Mucosa of rectum (tissue), 2 donors: ENCODE measurements around the gene ZNF599.

Experiments
- H3K27ac ChIP-seq, 2 donors: one replicate each; pipeline ENCODE4 v1.7.0; 2013; ENCODE audit warnings: inconsistent platforms in 2 of 2, low read depth in 2 of 2, low read length in 2 of 2
- H3K27me3 ChIP-seq, 2 donors: one replicate each; pipeline ENCODE4 v1.7.0; 2013; ENCODE audit warnings: low read length in 2 of 2; ENCODE audit not compliant: control insufficient read depth in 2 of 2, insufficient read depth in 2 of 2
- H3K36me3 ChIP-seq, 2 donors: one replicate each; pipeline ENCODE4 v1.7.0; 2013; ENCODE audit warnings: low read length in 2 of 2; ENCODE audit not compliant: control insufficient read depth in 2 of 2, insufficient read depth in 2 of 2
- H3K4me1 ChIP-seq, 2 donors: one replicate each; pipeline ENCODE4 v1.7.0; 2013; ENCODE audit warnings: low read length in 2 of 2, mild to moderate bottlenecking in 1 of 2; ENCODE audit not compliant: control insufficient read depth in 2 of 2, insufficient read depth in 2 of 2
- H3K4me3 ChIP-seq, 2 donors: one replicate each; pipeline ENCODE4 v1.7.0; 2013; ENCODE audit warnings: low read length in 2 of 2
- H3K9ac ChIP-seq, 2 donors: one replicate each; pipeline ENCODE4 v1.7.0; 2013; ENCODE audit warnings: low read length in 2 of 2, low read depth in 1 of 2, mild to moderate bottlenecking in 1 of 2
- H3K9me3 ChIP-seq, 2 donors: one replicate each; pipeline ENCODE4 v1.7.0; 2013; ENCODE audit warnings: low read length in 2 of 2; ENCODE audit not compliant: control insufficient read depth in 2 of 2
- donor health status: healthy.
- donor health status: Normal muscosa, but diverticular disease.

The ZNF599 gene

GRCh38 chr19:34757441-34757840 is 15.6 kb downstream of the ZNF599 start:
- H3K27me3 ChIP-seq = no peaks in the 10 kb centered on the region
- H3K36me3 ChIP-seq = peaks cover 4 to 11% of the 10 kb centered on the region in 2 donors
- no peaks in the 10 kb centered on the region for H3K4me1 ChIP-seq
- no peak overlapping the region for H3K27ac ChIP-seq
- H3K4me3 ChIP-seq = no peak overlapping the region
- peaks cover 48 to 53% of the 10 kb centered on the region in 2 donors for H3K9me3 ChIP-seq
- H3K9ac ChIP-seq = no peak overlapping the region

GRCh38 chr19:34744896-34745690 is 27.9 kb downstream of the ZNF599 start:
- Histone ChIP-seq H3K9me3 (peaks cover 27 to 31% of the 10 kb centered on the region in 2 donors), H3K4me3 (no peak overlapping the region), H3K36me3 (peaks cover 6 to 7% of the 10 kb centered on the region in 2 donors)

GRCh38 chr19:34734537-34735103 is 38.4 kb downstream of the ZNF599 start:
- peak overlapping the region; percentile 94 to 96 for H3K9ac ChIP-seq
- H3K4me3 ChIP-seq = peak overlapping the region; percentile 90 to 98
- no peaks in the 10 kb centered on the region for H3K27me3 ChIP-seq
- peak overlapping the region; percentile 98 to 99 for H3K27ac ChIP-seq
- H3K36me3 ChIP-seq = peaks cover 8 to 35% of the 10 kb centered on the region in 2 donors
- peaks cover 15 to 16% of the 10 kb centered on the region in 2 donors for H3K9me3 ChIP-seq
- H3K4me1 ChIP-seq = peaks cover 15 to 16% of the 10 kb centered on the region in 2 donors

More at GRCh38 chr19:34744896-34745690, 27.9 kb downstream of the ZNF599 start:
- H3K9ac ChIP-seq = no peak overlapping the region
- no peak overlapping the region for H3K27ac ChIP-seq
- no peaks in the 10 kb centered on the region for H3K4me1 ChIP-seq
- no peaks in the 10 kb centered on the region for H3K27me3 ChIP-seq

GRCh38 chr19:34733746-34734536 is 39.1 kb downstream of the ZNF599 start, which contains the start of gene ZNF181:
Gene ZNF181, plus strand, starts transcription at chr19:34734243. Its CDS starts 795 bp downstream, at chr19:34735038.
- H3K4me1 ChIP-seq = peaks cover 15 to 16% of the 10 kb centered on the region in 2 donors
- peaks cover 8 to 12% of the 10 kb centered on the region in 2 donors for H3K9me3 ChIP-seq
- peak within 1 kb of the TSS; percentile 98 to 99 for H3K27ac ChIP-seq
- H3K36me3 ChIP-seq = peaks cover 2 to 29% of the 10 kb centered on the region in 2 donors
- H3K27me3 ChIP-seq = no peaks in the 10 kb centered on the region
- peak within 1 kb of the TSS; percentile 90 to 98 for H3K4me3 ChIP-seq
- peak within 1 kb of the TSS; percentile 94 to 96 for H3K9ac ChIP-seq

- Histone ChIP-seq H3K9me3 (peaks cover 6 to 11% of the 10 kb centered on the region in 2 donors), H3K27ac (peak overlapping the region; percentile 98 to 99), H3K4me1 (peaks cover 15 to 16% of the 10 kb centered on the region in 2 donors), H3K27me3 (no peaks in the 10 kb centered on the region), H3K4me3 (peak overlapping the region; percentile 90 to 98), H3K9ac (peak overlapping the region; percentile 94 to 96), H3K36me3 (peaks cover 0 to 25% of the 10 kb centered on the region in 2 donors)
These were observed 39.7 kb downstream of the ZNF599 start for GRCh38 chr19:34733266-34733745.

GRCh38 chr19:34732612-34733211 is 40.3 kb downstream of the ZNF599 start:
- no peaks in the 10 kb centered on the region for H3K27me3 ChIP-seq
- H3K36me3 ChIP-seq = peaks cover 0 to 19% of the 10 kb centered on the region in 2 donors
- H3K9ac ChIP-seq = peak overlapping the region; percentile 24 to 96
- H3K4me1 ChIP-seq = peaks cover 15 to 16% of the 10 kb centered on the region in 2 donors
- H3K4me3 ChIP-seq = peak overlapping the region; percentile 90 to 98
- H3K27ac ChIP-seq = peak overlapping the region in 1 of 2 donors; percentile 23
- H3K9me3 ChIP-seq = peaks cover 5 to 6% of the 10 kb centered on the region in 2 donors

GRCh38 chr19:34731964-34732363 is 41.1 kb downstream of the ZNF599 start:
- H3K27ac ChIP-seq = no peak overlapping the region
- peaks cover 0 to 12% of the 10 kb centered on the region in 2 donors for H3K36me3 ChIP-seq
- H3K4me1 ChIP-seq = peaks cover 15 to 16% of the 10 kb centered on the region in 2 donors
- H3K27me3 ChIP-seq = no peaks in the 10 kb centered on the region
- H3K9ac ChIP-seq = no peak overlapping the region
- H3K4me3 ChIP-seq = no peak overlapping the region
- H3K9me3 ChIP-seq = peaks cover 3 to 6% of the 10 kb centered on the region in 2 donors

- peaks cover 0 to 6% of the 10 kb centered on the region in 2 donors for H3K9me3 ChIP-seq
These were observed 41.8 kb downstream of the ZNF599 start for GRCh38 chr19:34731019-34731829.

GRCh38 chr19:34725400-34725799 is 47.6 kb downstream of the ZNF599 start:
- Histone ChIP-seq H3K36me3 (no peaks in the 10 kb centered on the region), H3K4me3 (no peak overlapping the region), H3K9me3 (no peaks in the 10 kb centered on the region), H3K27ac (no peak overlapping the region), H3K4me1 (no peaks in the 10 kb centered on the region), H3K27me3 (peaks cover 0 to 5% of the 10 kb centered on the region in 2 donors), H3K9ac (no peak overlapping the region)

More at GRCh38 chr19:34731019-34731829, 41.8 kb downstream of the ZNF599 start:
- Histone ChIP-seq H3K4me3 (no peak overlapping the region), H3K36me3 (peaks cover 0 to 8% of the 10 kb centered on the region in 2 donors), H3K9ac (no peak overlapping the region), H3K27ac (no peak overlapping the region), H3K4me1 (peaks cover 15 to 16% of the 10 kb centered on the region in 2 donors), H3K27me3 (peaks cover 0 to 3% of the 10 kb centered on the region in 2 donors)
